Right hindlimb (tissue), 1 donor: ENCODE measurements around the gene SMNDC1.

ENCODE experiments used
- DNase-seq: peaks from one replicate; pipeline ENCODE4 v3.0.0-alpha.2; 2018

The SMNDC1 gene

GRCh38 chr10:110244550-110244949 is 60.2 kb downstream of the SMNDC1 start:
- no peak for DNase-seq

DNA sequence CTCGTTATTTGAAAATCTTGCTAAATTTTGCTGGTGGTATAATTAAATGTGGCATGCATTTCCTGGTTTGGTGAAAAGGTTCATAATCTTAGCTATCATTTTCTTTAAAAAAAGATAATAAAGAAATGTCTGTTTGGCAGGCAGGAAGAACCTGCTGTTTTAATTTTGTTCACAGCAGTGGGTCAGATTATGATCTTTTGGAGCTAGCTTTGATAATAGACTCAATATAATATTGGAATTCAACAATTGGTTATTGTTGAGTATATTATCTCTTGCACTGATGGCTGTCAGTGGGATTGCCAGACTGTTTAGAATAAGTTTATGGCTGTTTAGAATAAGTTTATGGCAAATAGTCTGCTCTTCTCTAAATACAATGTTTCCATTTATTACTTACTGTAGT is 62.2 kb downstream of the SMNDC1 start:
- no peak for DNase-seq

- DNase-seq, result no peak
Measured at GRCh38 chr10:110241841-110242240, 62.9 kb downstream of the SMNDC1 start.

- DNase-seq, result no peak
Measured at GRCh38 chr10:110241407-110241806, 63.3 kb downstream of the SMNDC1 start.
